NCI-H524 (cell line): ENCODE data around the gene PTPRC.

Experiments
- DNase-seq, 2 experiments: peaks; one replicate each; lab custom pipeline; 2025; lab: John Stamatoyannopoulos, UW

PTPRC gene

GRCh38 chr1:198620218-198620617 is 18.6 kb upstream of the PTPRC start:
- DNase-seq = no peak

GRCh38 chr1:198620951-198621824 is 17.7 kb upstream of the PTPRC start:
- DNase-seq = no peak

GRCh38 chr1:198622001-198622400 is 16.8 kb upstream of the PTPRC start:
- no peak for DNase-seq

GRCh38 chr1:198623752-198624647 is 14.8 kb upstream of the PTPRC start:
- no peak for DNase-seq

- DNase-seq = no peak
Measured at GRCh38 chr1:198624648-198624980, 14.2 kb upstream of the PTPRC start.

- DNase-seq = no peak
Measured at GRCh38 chr1:198627436-198628066, 11.3 kb upstream of the PTPRC start.

GRCh38 chr1:198628067-198628455 is 10.8 kb upstream of the PTPRC start:
- no peak for DNase-seq

GRCh38 chr1:198629610-198630009 is 9.2 kb upstream of the PTPRC start:
- DNase-seq = no peak

GRCh38 chr1:198630863-198631262 is 8.0 kb upstream of the PTPRC start:
- no peak for DNase-seq

- DNase-seq = no peak
Measured at GRCh38 chr1:198631292-198631691, 7.5 kb upstream of the PTPRC start.

- no peak for DNase-seq
Measured at GRCh38 chr1:198632007-198632406, 6.8 kb upstream of the PTPRC start.

- DNase-seq = no peak
Measured at GRCh38 chr1:198633675-198634121, 5.1 kb upstream of the PTPRC start.

GRCh38 chr1:198635964-198636363 is 2.9 kb upstream of the PTPRC start:
- no peak for DNase-seq

- DNase-seq = no peak
Measured at GRCh38 chr1:198636391-198636790, 2.4 kb upstream of the PTPRC start.

GRCh38 chr1:198637157-198637556 is 1.7 kb upstream of the PTPRC start:
- no peak for DNase-seq

- DNase-seq = no peak
Measured at GRCh38 chr1:198637916-198638437, 863 bp upstream of the PTPRC start.

- DNase-seq = no peak
Measured at GRCh38 chr1:198638441-198638840, 399 bp upstream of the PTPRC start.

GRCh38 chr1:198639671-198640143 is 867 bp downstream of the PTPRC start:
- DNase-seq = no peak

- no peak for DNase-seq
Measured at GRCh38 chr1:198640174-198640573, 1.3 kb downstream of the PTPRC start.

- DNase-seq = no peak
Measured at GRCh38 chr1:198641501-198641900, 2.7 kb downstream of the PTPRC start.

- no peak for DNase-seq
Measured at GRCh38 chr1:198641966-198642668, 3.3 kb downstream of the PTPRC start.

GRCh38 chr1:198642983-198643382 is 4.1 kb downstream of the PTPRC start:
- DNase-seq = no peak
